HG03460 (cell line): ENCODE measurements around the gene C11orf91.
"Not testable (repeated sequence)": the region's sequence is repeated elsewhere in the genome, so short reads cannot be mapped to it uniquely, and the experiment has no call there.

Experiments used
- ATAC-seq: cut with Tn5 transposase; IDR thresholded peaks from one replicate; pipeline ENCODE4 v1.9.1; 2021; ENCODE audit not compliant: unreplicated experiment

C11orf91 gene

GRCh38 chr11:33721984-33722383, 21.4 kb upstream of the C11orf91 start:
- ATAC-seq: no peak

GRCh38 chr11:33721426-33721825, 20.8 kb upstream of the C11orf91 start:
- ATAC-seq: no peak

DNA sequence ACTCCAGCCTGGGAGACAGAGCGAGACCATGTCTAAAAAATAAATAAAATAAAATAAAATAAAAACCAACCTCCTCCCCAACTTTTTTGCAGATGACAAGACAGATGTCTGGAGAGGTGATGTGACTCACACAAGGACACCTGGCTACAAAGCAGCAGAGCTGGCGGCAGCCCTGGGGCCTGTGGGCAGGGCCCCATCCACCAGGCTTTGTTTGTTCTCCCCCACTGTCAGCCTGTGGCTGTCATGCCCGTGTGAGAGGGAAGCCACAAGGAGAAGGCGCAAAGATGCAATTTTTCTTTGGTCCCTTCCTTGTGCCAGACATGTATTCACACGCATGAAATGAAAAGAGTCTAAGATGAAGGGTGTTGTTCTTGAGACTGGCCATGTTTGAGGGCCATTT, 19.0 kb upstream of the C11orf91 start:
- ATAC-seq: no peak

DNA sequence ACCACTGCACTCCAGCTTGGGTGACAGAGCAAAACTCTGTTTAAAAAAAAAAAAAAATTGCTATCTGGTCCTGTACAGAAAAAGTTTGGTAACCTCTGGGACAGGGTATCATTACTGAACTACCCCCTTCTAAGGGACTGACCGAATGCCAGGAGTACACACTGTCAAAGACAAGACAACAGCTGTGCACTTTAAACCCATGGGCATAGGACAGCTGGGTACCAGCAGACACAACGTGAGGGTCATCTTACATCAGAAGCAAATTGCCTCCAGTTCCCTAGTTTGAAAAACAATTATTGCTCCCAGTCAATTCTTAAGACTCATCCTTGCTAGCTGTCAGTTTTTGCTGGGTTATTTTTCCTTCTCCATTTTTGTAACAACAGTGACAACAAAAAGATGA, 17.8 kb upstream of the C11orf91 start:
- ATAC-seq: no peak

DNA sequence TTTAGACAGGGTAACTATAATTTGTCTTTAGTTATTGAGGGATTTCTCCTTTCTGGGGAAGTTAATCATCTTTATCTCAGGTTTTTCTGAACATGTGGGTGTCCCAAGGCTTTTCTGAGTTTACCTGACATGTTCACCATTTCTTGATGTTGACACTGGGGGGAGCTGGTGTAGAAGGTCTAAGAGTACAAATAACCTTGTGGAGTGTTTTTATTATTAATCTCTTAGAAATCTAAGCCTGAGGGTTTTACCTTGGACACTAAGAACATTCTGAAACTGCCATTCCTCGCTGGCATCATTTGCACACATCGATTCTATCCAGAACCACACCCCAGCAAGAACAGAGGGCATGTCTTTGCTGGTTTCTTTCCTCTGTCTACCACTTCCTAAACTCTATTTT, 15.6 kb upstream of the C11orf91 start:
- no peak for ATAC-seq

DNA sequence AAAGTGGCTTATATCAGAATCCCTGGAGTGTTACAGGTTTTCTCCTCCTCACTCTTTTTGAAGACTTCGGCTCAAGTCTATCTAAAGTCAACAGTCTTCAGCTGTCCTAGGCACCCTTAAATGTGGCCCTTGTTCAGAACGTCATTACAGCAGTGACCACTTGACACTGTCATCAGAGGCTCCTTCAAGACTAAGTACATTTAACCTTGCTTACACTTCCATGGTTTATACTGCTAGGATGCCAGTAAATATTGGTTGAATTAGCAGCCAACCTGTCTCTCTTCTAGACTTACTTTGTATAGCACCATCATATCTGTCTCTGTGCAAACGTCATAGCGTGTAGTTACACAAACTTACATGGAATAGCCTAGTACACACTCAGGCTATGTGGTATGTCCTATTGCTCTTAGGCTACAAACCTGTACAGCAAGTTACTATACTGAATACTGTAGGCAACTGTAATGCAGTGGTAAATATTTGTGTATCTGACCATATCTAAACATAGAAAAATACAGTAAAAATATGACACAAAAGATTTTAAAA, 13.3 kb upstream of the C11orf91 start:
- no peak for ATAC-seq

GRCh38 chr11:33713151-33713855, 12.7 kb upstream of the C11orf91 start:
- no peak for ATAC-seq

DNA sequence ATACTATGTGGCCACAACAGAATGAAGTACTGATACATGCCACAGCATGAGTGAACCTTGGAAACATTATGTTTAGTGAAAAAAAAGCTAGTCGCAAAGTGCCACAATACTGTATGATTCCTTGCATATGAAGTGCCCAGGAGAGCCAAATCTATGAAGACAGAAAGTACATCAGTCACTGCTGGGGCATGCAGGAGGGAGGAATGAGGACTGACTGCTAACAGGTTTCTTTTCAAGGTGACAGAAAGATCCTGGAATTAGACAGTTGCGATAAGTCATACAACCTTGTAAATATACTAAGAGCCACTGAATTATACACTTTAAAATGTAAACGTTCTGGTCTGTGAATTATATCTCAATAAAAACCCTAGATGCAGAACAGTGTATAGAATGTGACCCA, 11.8 kb upstream of the C11orf91 start:
- no peak for ATAC-seq

DNA sequence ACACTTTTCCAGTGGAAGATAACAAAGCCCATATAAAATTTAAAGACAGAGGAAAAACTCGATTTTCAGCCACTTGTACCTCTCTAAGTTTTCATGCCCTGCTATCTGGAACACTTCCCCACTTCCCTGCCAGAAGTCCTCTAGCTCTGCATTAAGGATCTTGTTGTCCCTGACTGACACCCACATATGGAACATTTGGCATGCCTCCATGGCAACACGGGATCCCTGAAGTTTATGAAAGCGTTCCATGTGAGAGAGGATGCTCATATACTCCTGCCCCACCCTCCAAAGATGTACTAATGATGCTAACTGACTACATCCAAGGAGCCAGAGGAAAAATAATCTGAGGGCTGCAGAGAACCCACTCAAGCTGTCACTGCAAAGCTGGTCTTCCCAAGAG, 8.8 kb upstream of the C11orf91 start:
- no peak for ATAC-seq

DNA sequence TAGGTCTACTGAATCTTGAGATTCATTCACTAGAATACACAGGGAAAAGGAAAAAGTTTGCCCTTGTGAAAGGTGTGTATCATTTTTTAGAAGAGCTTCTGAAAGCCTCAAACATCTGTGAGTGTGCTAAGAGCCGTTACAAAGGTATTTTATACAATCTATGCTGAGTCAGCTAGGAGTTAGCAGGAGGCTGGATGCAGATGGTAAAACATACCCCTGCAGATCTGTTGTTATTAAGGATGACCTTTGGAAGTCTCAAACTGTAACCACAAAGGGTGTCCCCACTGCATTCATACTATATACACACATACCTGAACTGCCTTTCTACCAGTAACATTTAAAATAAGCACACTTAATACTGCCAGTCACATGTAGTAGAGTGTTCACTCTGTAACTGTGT, 8.4 kb upstream of the C11orf91 start:
- no peak for ATAC-seq

DNA sequence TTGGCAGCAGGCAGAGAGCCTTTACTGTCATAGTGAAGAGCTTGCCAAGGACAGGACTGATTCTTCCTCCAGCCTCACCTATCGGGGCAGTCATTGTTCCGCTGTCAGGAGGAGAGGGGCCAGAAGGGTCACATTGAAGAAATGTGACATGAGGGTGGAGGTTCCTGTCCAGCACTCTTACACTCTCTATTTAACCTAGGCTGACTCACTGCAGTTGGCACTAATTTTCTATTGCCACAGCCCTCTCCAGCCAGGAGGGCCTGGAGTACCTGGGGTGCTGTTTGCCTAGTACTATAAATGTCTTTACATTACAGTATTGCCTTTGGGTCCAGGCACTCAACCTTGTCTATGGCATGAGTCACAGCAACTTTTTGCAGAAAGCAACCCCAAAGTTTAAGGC, 7.2 kb upstream of the C11orf91 start:
- ATAC-seq: not testable (repeated sequence)

DNA sequence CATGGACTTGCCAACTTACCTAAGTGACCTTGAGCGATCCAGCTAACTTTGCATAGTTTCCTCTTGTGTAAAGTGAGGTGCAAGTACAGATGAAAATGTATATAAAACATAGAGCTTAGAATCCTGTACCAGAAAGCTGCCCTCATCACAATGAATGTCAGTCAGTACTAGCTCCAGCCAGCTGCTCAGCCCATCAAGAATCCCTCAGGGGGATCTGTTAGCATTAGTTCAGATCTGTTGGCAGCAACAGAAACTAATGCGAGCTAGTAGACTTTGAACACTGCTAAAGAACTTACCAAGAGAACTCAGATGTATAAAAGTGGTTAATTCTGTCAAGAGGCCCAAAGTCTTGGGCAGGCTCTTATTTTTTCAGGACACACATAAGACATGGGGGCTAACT, 6.3 kb upstream of the C11orf91 start:
- ATAC-seq: no peak

- ATAC-seq: no peak
Measured at GRCh38 chr11:33706546-33706945, 5.9 kb upstream of the C11orf91 start.

DNA sequence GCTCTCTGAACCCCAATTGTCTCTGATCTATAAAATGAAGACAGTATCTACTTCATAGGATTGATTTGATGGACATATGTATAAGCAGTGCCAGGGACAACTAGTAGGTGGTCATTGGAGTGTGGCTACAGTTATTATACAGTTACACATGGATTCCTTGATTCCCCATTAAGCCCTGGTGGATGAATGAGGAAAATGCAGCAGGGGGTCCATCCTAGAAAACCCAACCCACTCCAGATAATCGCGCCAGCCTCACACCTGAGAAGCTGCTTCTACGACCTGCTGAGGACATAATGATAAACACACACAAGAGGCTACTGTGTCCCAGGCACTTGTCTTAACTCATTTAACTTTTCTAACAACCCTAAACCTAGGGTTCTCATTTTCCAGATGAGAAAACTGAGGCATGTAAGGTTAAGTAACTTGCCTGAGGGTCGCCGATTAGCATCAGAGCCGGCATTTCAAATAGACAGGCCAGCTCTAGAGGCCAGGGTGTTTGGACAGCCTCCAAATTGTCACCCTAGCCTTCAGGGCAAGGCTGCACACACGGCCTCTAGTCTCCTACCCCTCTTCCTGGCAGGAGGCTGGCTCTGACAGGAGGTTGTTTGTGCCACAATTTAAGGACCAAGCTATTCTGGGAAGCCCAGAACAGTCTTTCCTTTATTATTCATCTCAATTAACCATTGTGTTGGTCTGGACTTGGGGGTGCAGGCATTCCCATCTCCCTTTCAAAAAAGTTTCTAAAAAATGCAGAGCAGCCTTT, 3.8 kb upstream of the C11orf91 start:
- ATAC-seq: no peak

- no peak for ATAC-seq
Measured at GRCh38 chr11:33703788-33704187, 3.2 kb upstream of the C11orf91 start.

GRCh38 chr11:33703234-33703633, 2.6 kb upstream of the C11orf91 start:
- ATAC-seq: no peak

GRCh38 chr11:33701302-33702230, 940 bp upstream of the C11orf91 start:
- no peak for ATAC-seq

DNA sequence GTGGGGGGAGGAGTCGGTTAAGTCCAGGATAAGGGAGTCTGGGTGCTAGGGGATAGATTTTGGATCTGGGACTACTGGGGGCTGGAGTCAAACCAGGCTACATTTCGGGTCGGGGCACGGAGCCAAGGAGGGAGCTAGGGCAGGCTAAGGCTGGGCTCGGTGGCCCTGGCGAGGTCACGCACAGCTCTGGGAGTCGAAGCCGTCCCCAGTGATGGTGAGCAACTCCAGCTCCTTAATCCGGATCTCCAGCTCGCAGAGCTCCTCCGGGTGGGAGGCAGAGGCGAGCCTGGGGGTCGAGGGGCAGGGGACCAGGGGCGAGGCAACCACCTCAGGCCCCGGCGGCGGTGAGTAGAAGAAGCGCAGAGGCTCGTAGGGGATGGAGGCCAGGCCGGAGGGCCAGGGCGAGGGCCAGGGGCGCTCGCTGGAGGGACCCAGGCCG, 544 bp downstream of the C11orf91 start:
- ATAC-seq: no peak

DNA sequence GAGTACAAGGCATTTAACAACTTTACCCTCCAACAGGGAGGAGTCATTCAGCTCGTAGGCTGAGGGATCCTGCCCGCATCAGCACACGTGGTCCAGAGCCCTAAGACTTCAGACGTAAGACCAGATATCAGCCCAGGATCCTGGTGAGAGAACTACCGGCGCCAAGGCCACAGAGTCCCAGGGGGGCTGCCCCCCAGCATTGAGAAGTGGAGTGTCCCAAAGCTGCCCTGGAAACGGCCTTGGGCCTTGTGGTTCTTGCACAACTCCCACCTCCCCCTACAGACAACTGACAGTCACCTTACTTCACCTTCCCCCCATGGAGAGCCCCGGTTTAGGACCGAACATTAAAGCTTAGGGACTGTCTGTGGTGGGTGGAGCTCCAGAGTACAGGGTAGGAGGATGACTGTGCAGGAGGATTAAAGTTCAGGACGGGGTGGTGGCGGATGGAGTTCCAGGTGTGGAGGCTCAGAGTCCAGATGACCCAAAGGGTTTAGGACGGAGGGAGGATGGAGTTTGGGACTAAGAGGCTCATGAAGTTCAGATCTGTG, 1.0 kb downstream of the C11orf91 start:
- no peak for ATAC-seq

DNA sequence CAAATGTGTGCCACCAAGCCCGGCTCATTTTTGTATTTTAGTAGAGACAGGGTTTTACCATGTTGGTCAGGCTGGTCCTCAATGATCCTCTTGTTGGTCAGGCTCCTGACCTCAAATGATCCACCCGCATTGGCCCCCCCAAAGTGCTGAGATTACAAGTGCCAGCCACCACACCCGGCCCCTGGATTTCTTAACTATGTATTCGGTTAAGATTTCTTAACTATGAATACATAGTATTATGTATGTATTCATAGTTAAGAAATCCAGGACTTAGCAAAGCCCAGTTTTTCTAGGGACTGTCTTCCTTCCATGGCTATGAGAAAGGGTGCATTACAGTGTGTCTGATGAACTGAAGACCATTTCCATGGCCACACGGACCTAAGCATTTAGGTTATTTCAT, 1.7 kb downstream of the C11orf91 start:
- no peak for ATAC-seq

- no peak for ATAC-seq
Measured at GRCh38 chr11:33697997-33698396, 2.6 kb downstream of the C11orf91 start.
